ENCODE results near the gene ATP2A1.

DNA sequence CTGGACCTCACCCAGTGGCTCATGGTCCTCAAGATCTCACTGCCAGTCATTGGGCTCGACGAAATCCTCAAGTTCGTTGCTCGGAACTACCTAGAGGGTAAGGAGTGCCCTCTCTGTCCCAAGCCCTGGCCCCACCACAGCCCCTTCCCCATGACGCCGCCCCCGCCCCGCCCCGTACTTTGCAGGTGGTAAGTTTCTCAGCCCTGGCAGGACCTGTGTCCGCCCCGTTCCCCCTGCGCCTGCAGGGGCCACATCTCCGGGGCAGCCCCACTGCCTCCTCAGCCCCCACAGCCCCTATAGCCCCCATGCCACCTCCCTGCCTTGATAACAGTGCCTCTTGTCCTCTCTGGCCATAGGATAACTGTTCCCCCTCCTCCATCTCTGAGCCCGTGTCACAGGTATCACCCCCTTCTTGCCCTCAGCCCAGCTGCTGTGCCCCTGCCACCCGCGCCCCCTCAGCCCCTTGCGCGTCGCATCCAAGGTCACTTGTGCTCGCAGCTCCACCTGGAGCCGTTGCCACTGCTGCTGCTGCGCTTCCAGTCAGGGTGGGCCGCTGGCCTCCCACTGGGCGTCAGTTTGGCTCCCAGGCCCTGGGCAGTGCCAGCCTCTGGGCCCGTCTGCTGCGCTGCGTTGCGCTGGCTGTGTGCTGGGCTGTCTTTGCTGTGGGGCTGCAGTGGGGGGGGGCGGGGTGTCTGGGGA lies 25.2 kb downstream of the ATP2A1 start:
- TF ChIP-seq GABPA (IDR thresholded peaks at IDR 0.05; ENCODE audit: low read depth), result no peak
- TF ChIP-seq, protein P1, sequence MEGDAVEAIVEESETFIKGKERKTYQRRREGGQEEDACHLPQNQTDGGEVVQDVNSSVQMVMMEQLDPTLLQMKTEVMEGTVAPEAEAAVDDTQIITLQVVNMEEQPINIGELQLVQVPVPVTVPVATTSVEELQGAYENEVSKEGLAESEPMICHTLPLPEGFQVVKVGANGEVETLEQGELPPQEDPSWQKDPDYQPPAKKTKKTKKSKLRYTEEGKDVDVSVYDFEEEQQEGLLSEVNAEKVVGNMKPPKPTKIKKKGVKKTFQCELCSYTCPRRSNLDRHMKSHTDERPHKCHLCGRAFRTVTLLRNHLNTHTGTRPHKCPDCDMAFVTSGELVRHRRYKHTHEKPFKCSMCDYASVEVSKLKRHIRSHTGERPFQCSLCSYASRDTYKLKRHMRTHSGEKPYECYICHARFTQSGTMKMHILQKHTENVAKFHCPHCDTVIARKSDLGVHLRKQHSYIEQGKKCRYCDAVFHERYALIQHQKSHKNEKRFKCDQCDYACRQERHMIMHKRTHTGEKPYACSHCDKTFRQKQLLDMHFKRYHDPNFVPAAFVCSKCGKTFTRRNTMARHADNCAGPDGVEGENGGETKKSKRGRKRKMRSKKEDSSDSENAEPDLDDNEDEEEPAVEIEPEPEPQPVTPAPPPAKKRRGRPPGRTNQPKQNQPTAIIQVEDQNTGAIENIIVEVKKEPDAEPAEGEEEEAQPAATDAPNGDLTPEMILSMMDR (IDR thresholded peaks at IDR 0.05; ENCODE audit: insufficient read depth, low read length), result no peak
- TF ChIP-seq, protein P2, sequence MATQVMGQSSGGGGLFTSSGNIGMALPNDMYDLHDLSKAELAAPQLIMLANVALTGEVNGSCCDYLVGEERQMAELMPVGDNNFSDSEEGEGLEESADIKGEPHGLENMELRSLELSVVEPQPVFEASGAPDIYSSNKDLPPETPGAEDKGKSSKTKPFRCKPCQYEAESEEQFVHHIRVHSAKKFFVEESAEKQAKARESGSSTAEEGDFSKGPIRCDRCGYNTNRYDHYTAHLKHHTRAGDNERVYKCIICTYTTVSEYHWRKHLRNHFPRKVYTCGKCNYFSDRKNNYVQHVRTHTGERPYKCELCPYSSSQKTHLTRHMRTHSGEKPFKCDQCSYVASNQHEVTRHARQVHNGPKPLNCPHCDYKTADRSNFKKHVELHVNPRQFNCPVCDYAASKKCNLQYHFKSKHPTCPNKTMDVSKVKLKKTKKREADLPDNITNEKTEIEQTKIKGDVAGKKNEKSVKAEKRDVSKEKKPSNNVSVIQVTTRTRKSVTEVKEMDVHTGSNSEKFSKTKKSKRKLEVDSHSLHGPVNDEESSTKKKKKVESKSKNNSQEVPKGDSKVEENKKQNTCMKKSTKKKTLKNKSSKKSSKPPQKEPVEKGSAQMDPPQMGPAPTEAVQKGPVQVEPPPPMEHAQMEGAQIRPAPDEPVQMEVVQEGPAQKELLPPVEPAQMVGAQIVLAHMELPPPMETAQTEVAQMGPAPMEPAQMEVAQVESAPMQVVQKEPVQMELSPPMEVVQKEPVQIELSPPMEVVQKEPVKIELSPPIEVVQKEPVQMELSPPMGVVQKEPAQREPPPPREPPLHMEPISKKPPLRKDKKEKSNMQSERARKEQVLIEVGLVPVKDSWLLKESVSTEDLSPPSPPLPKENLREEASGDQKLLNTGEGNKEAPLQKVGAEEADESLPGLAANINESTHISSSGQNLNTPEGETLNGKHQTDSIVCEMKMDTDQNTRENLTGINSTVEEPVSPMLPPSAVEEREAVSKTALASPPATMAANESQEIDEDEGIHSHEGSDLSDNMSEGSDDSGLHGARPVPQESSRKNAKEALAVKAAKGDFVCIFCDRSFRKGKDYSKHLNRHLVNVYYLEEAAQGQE (IDR thresholded peaks at IDR 0.05; ENCODE audit: insufficient replicate concordance, low read depth), result no peak
- no peak for TF ChIP-seq POLR2AphosphoS5 (IDR thresholded peaks at IDR 0.05; ENCODE audit: low read depth)
- no peak for TF ChIP-seq SPI1 (IDR thresholded peaks at IDR 0.05; ENCODE audit: borderline replicate concordance, low read depth)

Data from HL-60 (cell line).